Measurements from ENCODE around the gene ME3. TPM values are rescaled to one million over a fixed set of nuclear protein-coding genes. Genes with fewer than 3 reads are reported as not detected.

The ME3 gene
- total RNA-seq, 1 donor from 2014 or later, result 30.4 TPM

GRCh38 chr11:86696004-86696403 lies 23.6 kb upstream of the ME3 start:
- intact Hi-C loops (cut with DNase I), result no loop called here
- ATAC-seq (ENCODE audit: poor library complexity), result no peak
- no peak for DNase-seq

GRCh38 chr11:86695373-86695772 lies 23.0 kb upstream of the ME3 start:
- DNase-seq (no peak), ATAC-seq (ENCODE audit: poor library complexity) (no peak)
- intact Hi-C loops (cut with DNase I), result no loop called here

- DNase-seq (no peak), ATAC-seq (ENCODE audit: poor library complexity) (no peak)
- intact Hi-C loops (cut with DNase I), result no loop called here
Observed at GRCh38 chr11:86693518-86693917, 21.1 kb upstream of the ME3 start.

- ATAC-seq (ENCODE audit: poor library complexity), result no peak
- no peak for DNase-seq
- intact Hi-C loops (cut with DNase I), result no loop called here
Observed at GRCh38 chr11:86692746-86693145, 20.3 kb upstream of the ME3 start.

GRCh38 chr11:86692317-86692716 lies 19.9 kb upstream of the ME3 start:
- ATAC-seq (ENCODE audit: poor library complexity), result no peak
- no peak for DNase-seq
- intact Hi-C loops (cut with DNase I), result no loop called here

- intact Hi-C loops (cut with DNase I), result no loop called here
- ATAC-seq (ENCODE audit: poor library complexity), result peak; percentile 19
- DNase-seq, result no peak
Observed at GRCh38 chr11:86688398-86689179, 16.2 kb upstream of the ME3 start.

- DNase-seq (no peak), ATAC-seq (ENCODE audit: poor library complexity) (peak; percentile 88)
- intact Hi-C loops (cut with DNase I), result no loop called here
Observed at GRCh38 chr11:86687185-86687778, 14.9 kb upstream of the ME3 start.

GRCh38 chr11:86686531-86686930 lies 14.1 kb upstream of the ME3 start:
- DNase-seq (no peak), ATAC-seq (ENCODE audit: poor library complexity) (no peak)
- intact Hi-C loops (cut with DNase I), result no loop called here

- DNase-seq (no peak), ATAC-seq (ENCODE audit: poor library complexity) (peak; percentile 57)
- intact Hi-C loops (cut with DNase I), result no loop called here
Observed at GRCh38 chr11:86681483-86681756, 9.0 kb upstream of the ME3 start.

- intact Hi-C loops (cut with DNase I), result no loop called here
- no peak for DNase-seq
- peak; percentile 14 for ATAC-seq (ENCODE audit: poor library complexity)
Observed at GRCh38 chr11:86680716-86681482, 8.5 kb upstream of the ME3 start.

- ATAC-seq (ENCODE audit: poor library complexity) (no peak), DNase-seq (no peak)
- intact Hi-C loops (cut with DNase I), result no loop called here
Observed at GRCh38 chr11:86678823-86679222, 6.4 kb upstream of the ME3 start.

GRCh38 chr11:86678296-86678695 lies 5.9 kb upstream of the ME3 start:
- ATAC-seq (ENCODE audit: poor library complexity), result no peak
- DNase-seq, result no peak
- intact Hi-C loops (cut with DNase I), result no loop called here

GRCh38 chr11:86676533-86677154 lies 4.2 kb upstream of the ME3 start:
- DNase-seq (no peak), ATAC-seq (ENCODE audit: poor library complexity) (no peak)
- intact Hi-C loops (cut with DNase I), result no loop called here

GRCh38 chr11:86676010-86676409 lies 3.6 kb upstream of the ME3 start:
- no peak for ATAC-seq (ENCODE audit: poor library complexity)
- intact Hi-C loops (cut with DNase I), result no loop called here
- DNase-seq, result no peak

- intact Hi-C loops (cut with DNase I), result no loop called here
- DNase-seq (no peak), ATAC-seq (ENCODE audit: poor library complexity) (no peak)
Observed at GRCh38 chr11:86675017-86675416, 2.6 kb upstream of the ME3 start.

- DNase-seq (no peak), ATAC-seq (ENCODE audit: poor library complexity) (no peak)
- intact Hi-C loops (cut with DNase I), result no loop called here
Observed at GRCh38 chr11:86673872-86674750, 1.7 kb upstream of the ME3 start.

- DNase-seq (no peak), ATAC-seq (ENCODE audit: poor library complexity) (no peak)
- intact Hi-C loops (cut with DNase I), result no loop called here
Observed at GRCh38 chr11:86673055-86673843, 833 bp upstream of the ME3 start.

- ATAC-seq (ENCODE audit: poor library complexity), result peak; percentile 81
- intact Hi-C loops (cut with DNase I), result no loop called here
- DNase-seq, result peak; percentile 90
Observed at GRCh38 chr11:86671531-86672006, 847 bp downstream of the ME3 start.

All from Right ventricle myocardium superior (tissue), 1 donor.